Measurements from ENCODE around the gene PLEKHG3.

- TF ChIP-seq POLR2AphosphoS5 (IDR thresholded peaks at IDR 0.05; ENCODE audit: borderline replicate concordance, low read depth, low read length) (no peak), EZH2 (IDR thresholded peaks at IDR 0.05) (no peak), FOXP2 (optimal IDR thresholded peaks at IDR 0.05; ENCODE audit: control extremely low read depth, extremely low read length, insufficient read depth) (no peak)
These were observed 85.5 kb downstream of the PLEKHG3 start for GRCh38 chr14:64789696-64790095.

All from SK-N-MC (cell line).